HG03575 (cell line): ENCODE measurements around the gene PTGER1.

Source experiments
- ATAC-seq: cut with Tn5 transposase; IDR thresholded peaks from one replicate; pipeline ENCODE4 v1.9.1; 2021; ENCODE audit not compliant: unreplicated experiment, insufficient number of reproducible peaks, low FRiP score; ENCODE audit errors: extremely low read depth

The PTGER1 gene

DNA sequence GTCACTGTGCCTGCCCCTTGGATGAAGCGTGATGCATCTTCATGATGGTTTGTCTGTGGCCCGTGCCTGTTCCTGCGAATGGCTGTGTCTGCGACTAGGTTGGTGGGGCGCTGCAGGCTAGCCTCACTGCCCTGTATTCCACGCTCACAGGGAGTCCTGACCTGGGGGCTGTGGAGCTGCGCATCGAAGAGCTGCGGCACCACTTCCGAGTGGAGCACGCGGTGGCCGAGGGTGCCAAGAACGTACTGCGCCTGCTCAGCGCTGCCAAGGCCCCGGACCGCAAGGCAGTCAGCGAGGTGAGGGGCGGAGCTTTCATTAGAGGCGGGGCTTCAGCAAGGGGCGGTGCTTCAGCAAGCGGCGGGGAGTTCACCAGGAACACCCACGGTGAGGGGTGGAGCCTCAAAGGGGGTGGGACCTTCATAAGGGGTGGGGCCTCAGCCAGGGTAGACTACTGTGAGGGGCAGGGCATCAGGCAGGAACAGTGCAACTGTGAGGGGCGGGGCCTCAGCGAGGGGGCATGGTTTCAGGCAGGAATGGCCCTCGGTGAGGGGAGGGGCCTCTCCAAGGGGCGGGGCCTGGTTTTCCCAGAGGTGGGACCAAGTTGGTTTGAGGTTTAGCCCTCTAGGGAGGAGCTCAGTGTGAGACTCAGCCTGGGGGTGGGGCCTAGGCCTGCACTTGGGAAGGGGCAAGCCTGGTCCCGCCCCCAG, 24.8 kb downstream of the PTGER1 start:
- ATAC-seq: no peak

DNA sequence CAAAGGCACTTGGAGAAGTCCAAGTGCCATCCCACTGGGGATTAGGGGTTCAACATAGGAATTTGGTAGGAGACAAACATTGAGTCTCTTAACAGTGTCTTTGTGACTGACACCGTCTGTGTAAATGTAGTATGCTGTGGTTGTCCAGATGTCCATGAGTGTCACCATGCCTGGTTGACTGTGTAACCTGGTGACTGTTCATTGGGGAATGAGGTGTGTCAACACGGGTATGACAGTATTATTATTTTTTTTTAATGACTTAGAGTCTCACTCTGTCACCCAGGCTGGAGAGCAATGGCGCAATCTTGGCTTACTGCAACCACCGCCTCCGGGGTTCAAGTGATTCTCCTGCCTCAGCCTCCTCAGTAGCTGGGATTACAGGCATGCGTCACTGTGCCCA, 25.8 kb downstream of the PTGER1 start:
- ATAC-seq: no peak

DNA sequence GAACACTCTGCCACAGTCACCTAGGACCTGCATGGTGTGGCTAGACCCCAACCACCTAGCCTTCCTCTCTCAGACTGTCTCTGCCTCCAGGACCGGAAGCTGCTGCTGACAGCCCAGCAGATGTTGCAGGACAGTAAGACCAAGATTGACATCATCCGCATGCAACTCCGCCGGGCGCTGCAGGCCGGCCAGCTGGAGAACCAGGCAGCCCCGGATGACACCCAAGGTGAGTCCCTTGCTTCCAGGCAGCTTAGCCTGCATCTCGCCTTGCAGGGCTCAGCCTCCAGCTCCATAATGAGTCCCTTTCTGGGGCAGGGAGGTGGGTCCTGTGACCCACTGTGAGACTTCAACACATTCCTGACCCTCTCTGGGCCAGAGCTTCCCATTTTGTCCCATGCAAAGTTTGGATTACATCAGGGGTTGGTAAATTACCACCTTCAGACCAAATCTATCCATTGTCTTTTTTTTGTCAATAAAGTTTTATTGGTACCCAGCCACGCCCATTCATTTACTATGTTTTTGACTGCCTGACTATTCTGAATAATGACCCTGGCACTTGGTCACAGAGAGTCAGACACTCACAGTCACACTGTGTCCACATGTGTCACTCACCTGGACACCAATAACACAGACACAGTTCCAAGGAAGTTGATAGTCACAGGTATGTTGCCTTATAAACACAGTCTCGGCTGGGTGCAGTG, 28.7 kb downstream of the PTGER1 start:
- ATAC-seq: no peak

DNA sequence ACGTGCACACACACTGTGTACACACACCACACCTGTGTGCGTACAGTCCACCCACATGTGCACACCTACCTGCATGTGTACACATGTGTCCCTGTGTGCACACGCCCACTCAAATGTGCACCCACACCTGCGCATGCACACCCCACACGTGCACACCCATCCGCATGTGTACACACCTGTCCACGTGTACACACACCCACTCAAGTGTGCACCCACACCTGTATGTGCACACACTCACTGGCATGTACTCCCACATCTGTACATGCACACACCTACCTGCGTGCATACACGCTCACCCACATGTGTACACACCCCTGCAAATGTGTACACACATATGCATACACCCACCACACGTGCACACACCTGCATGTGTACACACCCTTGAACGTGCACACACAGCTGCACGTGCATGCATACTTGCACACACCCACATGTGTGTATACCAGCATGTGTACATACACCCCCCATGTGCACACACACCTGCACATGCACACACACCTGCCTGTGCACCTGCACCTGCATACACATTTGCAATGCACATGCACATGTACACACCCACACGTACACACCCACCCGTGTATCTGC, 31.4 kb downstream of the PTGER1 start:
- ATAC-seq: no peak

GRCh38 chr19:14442891-14443631, 32.1 kb downstream of the PTGER1 start:
- no peak for ATAC-seq

GRCh38 chr19:14441041-14441938, 33.9 kb downstream of the PTGER1 start:
- no peak for ATAC-seq

GRCh38 chr19:14440049-14440448, 35.1 kb downstream of the PTGER1 start:
- ATAC-seq: no peak

DNA sequence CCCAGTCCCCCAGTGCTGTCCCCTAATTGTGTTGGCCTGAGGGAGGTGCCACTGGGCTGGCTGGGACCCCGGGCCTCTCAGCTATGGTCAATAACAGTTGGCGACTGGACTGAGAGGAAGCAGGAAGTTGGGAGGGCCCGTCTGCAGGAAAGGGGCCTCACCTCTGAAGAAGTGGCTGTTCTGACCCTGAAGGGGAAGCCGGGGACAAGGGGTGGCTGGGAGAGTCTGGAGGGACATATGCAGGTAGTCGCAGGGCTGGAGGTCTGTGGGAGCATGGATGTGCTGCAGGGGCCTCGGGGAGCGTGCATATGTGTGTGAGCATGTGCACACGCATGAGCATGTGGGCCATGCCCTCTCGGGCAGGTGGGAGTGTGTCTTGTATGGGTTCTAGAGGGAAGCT, 36.1 kb downstream of the PTGER1 start:
- ATAC-seq: no peak

DNA sequence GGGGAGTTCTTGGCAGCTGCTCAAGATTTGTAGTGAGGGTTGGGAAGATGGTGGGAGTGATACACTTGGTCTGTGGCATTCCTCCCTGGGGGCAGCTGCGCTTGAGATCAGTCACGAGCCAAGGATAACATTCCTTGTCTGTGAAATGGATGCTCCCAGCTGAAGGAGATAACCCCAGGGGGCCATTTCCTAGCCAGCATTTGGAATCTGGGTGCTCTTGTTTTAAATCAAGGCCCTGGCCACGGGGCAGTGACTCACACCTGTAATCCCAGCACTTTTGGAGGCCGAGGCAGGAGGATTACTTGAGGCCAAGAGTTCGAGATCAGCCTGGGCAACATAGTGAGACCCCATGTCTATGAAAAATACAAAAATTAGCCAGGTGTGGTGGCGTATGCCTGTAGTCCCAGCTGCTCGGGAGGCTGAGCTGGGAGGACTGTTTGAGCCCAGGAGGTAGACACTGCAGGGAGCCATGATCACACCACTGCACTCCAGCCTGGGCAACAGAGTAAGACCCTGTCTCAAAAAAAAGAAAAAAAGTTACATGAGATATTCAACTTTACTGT, 37.5 kb downstream of the PTGER1 start:
- ATAC-seq: no peak

DNA sequence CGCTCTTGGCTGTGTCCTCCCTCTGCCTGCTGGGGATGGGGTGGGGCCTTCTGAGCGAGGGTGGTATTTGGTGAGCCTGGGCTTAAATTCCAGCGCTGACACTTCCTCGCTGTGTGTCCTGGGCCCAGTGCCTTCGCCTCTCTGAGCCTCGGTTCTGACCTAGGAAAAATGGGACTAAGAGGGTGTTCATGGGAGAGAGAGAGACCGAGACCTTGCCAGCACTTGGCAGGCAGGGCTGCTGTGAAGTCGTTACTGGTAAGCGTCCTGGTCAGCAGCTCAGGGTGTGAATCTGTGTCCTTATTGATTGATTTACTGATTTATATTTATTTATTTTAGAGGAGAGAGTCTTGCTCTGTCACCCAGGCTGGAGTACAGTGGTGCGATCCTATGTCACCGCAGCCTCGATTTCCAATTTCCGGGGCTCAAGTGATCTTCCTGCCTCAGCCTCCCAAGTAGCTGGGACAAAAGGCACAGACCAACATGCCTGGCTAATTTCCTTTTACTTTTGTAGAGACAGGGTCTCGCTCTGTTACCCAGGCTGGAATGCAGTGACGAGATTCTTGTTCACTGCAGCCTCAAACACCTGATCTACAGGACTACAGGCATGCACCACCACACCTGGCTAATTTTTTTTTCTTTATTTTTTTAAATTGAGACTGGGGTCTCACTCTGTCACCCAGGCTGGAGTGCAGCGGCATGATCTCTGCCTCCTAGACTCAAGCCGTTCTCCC, 39.7 kb downstream of the PTGER1 start:
- ATAC-seq: no peak

DNA sequence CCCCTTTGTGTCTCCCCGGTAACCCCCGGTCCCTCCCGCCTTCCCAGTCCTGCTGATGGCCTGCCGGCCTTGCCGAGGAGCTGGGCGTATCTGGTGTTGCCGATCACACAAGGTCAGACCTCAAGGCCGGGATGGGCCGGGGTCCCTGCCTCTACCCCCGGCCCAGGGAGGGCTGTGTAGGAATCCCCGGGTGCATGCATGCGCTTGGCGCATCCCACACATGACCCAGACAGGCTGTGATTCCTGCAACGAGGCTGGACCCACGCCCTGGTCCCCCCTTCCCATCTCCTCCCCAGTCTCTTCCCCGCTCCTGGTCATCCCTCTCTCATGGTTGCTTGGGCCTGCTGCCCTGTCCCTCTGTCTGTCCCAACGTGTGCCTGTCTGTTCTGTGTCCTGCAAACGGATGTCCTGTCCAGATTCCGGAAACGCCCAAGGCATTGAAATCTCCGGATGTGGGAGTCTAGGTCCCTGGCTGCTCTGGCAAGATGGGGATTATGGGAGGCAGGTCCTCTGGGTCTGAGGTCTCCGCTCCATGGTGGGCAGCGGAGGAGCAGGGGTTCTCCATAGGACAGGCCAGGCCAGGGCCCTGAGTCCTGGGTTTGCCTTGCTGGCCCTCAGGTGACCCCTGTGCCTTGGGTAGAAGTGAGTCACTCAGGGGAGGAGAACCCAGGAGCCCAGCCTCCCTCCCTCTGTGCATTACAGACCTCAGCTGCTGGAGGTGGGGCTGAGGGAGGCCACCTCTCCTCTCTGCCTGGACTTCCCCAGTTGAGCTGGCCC, 40.4 kb downstream of the PTGER1 start:
- ATAC-seq: no peak

- no peak for ATAC-seq
These were observed 41.3 kb downstream of the PTGER1 start for GRCh38 chr19:14433554-14434501.

- ATAC-seq: no peak
These were observed 42.2 kb downstream of the PTGER1 start, which contains the start of gene PKN1 for GRCh38 chr19:14432791-14433553. Gene PKN1 (plus strand): TSS chr19:14433306. CDS start chr19:14433522, 216 bp downstream.

GRCh38 chr19:14430712-14431111, 44.4 kb downstream of the PTGER1 start:
- no peak for ATAC-seq

DNA sequence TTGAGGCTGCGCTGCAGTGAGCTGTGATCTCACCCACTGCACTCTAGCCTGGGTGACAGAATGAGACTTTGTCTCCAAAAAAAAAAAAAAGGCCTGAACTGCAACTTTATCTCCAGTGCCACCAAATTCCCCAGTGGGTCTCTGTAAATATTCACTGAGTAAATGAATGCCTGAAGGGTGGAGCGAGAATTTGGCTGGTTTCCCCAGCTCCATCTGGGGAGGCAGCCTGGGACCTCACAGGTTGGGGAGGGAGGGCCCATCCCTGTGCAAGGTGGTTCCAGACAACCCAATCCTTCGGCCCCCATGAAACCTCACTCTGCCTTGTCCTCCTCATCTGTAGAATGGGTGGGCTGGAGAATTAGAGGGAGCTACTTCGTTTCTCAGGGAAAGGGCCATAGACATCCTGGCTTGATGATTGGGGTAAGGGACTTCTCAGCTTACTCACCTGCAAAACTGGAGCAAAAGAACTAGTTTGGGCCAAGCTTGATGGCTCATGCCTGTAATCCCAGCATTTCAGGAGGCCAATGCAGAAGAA, 46.2 kb downstream of the PTGER1 start:
- ATAC-seq: no peak
